ENCODE measurements around the gene WHRN. TPM values are rescaled to one million over a fixed set of nuclear protein-coding genes. Genes with fewer than 3 reads are reported as not detected.

The WHRN gene
- total RNA-seq, 1 donor from 2014 or later = 5.2 TPM

- no peak for TF ChIP-seq CTCF (conservative IDR thresholded peaks at IDR 0.05; ENCODE audit: low read depth, low read length)
- no peak overlapping the region for H3K4me3 ChIP-seq (ENCODE audit: low read depth, low read length)
- no peak for DNase-seq (ENCODE audit: low read depth)
Observed at GRCh38 chr9:114400219-114400618, 105.1 kb downstream of the WHRN start.

- no peak overlapping the region for H3K4me3 ChIP-seq (ENCODE audit: low read depth, low read length)
- TF ChIP-seq CTCF (conservative IDR thresholded peaks at IDR 0.05; ENCODE audit: low read depth, low read length) = no peak
- DNase-seq (ENCODE audit: low read depth) = no peak
Observed at GRCh38 chr9:114399381-114399780, 105.9 kb downstream of the WHRN start.

- no peak for DNase-seq (ENCODE audit: low read depth)
- TF ChIP-seq CTCF (conservative IDR thresholded peaks at IDR 0.05; ENCODE audit: low read depth, low read length) = no peak
- H3K4me3 ChIP-seq (ENCODE audit: low read depth, low read length) = peak overlapping the region; percentile 91
Observed at GRCh38 chr9:114397848-114398605, 107.2 kb downstream of the WHRN start.

- no peak for TF ChIP-seq CTCF (conservative IDR thresholded peaks at IDR 0.05; ENCODE audit: low read depth, low read length)
- peak overlapping the region; percentile 91 for H3K4me3 ChIP-seq (ENCODE audit: low read depth, low read length)
- DNase-seq (ENCODE audit: low read depth) = no peak
Observed at GRCh38 chr9:114397219-114397847, 107.9 kb downstream of the WHRN start.

GRCh38 chr9:114396558-114397218 is 108.6 kb downstream of the WHRN start:
- no peak overlapping the region for H3K4me3 ChIP-seq (ENCODE audit: low read depth, low read length)

GRCh38 chr9:114395768-114396167 is 109.5 kb downstream of the WHRN start:
- TF ChIP-seq CTCF (conservative IDR thresholded peaks at IDR 0.05; ENCODE audit: low read depth, low read length) = no peak
- no peak overlapping the region for H3K4me3 ChIP-seq (ENCODE audit: low read depth, low read length)
- no peak for DNase-seq (ENCODE audit: low read depth)

More at GRCh38 chr9:114396558-114397218, 108.6 kb downstream of the WHRN start:
- DNase-seq (ENCODE audit: low read depth) = no peak
- no peak for TF ChIP-seq CTCF (conservative IDR thresholded peaks at IDR 0.05; ENCODE audit: low read depth, low read length)

Data from epithelial cell of proximal tubule (primary cell).